MV-4-11 (cell line): ENCODE measurements around the gene GATAD2A.

Source experiments
- DNase-seq: peaks from one replicate; lab custom pipeline; 2025; lab: John Stamatoyannopoulos, UW

The GATAD2A gene

GRCh38 chr19:19421299-19421696, 15.8 kb downstream of the GATAD2A start:
- DNase-seq, result no peak

DNA sequence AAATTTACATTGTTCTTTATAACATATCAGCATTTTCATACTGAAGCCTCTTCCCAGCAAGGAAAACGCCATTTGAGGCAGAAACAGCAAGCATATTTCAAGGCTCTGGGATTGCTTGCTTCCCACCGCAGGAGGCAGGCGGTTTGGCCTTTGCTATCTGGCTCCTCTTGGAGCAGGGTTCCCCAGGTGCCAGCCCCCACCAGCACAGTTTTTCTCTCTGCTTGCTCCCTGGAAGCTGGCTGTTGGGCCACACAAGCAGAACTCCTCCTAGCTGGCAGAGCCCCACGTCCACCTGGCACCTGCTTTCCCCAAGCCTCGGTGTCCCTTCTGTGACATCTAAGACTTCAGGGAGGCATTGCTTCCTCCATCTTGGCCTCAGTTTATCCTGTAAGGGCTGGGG, 16.7 kb downstream of the GATAD2A start:
- no peak for DNase-seq

- no peak for DNase-seq
Measured at GRCh38 chr19:19423322-19423721, 17.8 kb downstream of the GATAD2A start.

DNA sequence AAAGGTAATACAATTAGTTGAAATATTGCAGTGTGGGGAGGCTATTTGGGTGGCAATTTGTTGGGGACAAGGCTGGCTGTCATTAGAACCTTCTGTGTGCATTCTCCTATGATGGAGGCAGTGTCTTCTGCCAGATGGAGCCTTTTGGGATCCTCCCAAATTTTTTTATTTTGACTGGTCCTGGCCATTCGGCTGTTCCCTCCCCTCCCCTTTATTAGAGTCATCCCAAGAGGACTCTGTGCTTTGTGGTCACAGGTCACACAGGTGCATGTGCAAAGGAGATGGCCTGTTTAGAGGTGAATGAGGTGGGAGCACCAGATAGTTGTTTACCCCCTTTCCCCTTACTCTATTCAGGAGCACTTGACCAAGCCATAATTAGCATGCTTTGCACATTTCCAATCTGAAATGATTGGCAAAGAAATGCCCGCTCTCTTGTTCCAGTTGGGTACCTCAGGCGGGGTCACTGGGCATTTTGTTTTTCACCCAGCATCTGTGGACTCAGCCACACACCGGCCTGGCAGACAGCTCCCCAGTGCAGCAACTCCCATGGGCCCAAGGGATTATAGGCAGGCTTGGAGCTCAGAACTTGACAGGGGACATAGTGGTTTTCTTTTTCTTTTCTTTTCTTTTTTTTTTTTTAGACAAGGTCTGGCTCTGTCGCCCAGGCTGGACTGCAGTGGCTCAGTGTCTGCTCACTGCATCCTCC, 19.8 kb downstream of the GATAD2A start:
- no peak for DNase-seq

- DNase-seq, result no peak
Measured at GRCh38 chr19:19426216-19426615, 20.7 kb downstream of the GATAD2A start.

DNA sequence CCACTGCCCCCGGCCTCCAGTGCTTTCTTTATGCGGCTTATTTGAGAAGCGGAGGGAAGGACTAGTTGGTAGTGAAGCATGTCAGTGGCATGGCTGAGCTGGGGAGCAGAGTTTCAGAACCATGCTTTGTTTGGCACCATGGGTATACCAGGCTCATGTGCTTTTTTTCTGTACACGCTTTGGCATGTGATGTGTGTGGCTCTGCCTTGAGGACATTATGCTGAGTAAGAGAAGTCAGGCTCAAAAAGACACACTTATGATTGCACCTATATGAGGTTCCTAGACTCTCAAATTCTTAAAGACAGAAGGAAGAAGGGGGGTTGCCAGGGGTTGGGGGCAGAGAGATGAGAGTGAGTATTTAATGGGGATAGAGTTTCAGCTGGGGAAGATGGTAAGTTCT, 21.3 kb downstream of the GATAD2A start:
- DNase-seq, result no peak

DNA sequence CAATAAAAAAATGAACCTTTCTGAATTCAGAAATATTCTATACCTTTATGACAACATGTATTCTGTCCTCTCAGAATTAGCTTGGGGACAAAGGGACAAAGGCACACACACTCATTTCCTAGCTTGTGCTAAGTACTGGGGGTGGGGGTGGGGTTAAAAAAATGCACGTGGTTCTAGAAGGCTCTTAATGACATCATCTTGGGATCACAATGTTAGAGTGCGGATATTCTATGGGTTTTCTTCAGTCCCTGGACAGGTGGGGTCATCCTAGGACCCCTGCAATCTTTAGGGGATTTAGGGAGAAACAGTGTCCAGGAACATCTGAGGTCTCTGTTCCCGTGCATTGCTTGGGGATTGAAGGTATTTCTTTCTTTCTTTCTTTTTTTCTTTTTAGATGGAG, 21.8 kb downstream of the GATAD2A start:
- DNase-seq, result no peak

GRCh38 chr19:19427944-19428343, 22.5 kb downstream of the GATAD2A start:
- peak; percentile 66 for DNase-seq

DNA sequence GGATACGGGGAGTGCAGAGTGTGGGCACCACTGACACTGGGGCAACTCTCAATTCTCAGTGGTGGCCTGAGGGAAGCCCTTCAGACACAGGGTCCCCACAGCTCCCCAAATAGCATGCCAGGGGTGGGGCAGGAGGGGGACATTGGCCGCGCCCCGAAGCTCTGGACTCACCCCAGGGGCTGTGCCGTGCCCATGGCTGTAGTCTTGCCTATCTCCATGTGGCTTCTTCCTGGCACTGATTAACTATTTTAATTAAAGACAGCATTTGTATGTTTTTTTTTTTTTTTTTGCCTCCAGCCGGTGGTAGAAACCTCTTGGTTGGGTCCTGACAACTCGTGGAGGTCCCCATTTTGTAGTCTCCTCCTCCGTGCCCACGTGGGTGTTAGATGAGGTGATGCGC, 23.3 kb downstream of the GATAD2A start:
- no peak for DNase-seq

GRCh38 chr19:19429361-19429760, 23.9 kb downstream of the GATAD2A start:
- no peak for DNase-seq

DNA sequence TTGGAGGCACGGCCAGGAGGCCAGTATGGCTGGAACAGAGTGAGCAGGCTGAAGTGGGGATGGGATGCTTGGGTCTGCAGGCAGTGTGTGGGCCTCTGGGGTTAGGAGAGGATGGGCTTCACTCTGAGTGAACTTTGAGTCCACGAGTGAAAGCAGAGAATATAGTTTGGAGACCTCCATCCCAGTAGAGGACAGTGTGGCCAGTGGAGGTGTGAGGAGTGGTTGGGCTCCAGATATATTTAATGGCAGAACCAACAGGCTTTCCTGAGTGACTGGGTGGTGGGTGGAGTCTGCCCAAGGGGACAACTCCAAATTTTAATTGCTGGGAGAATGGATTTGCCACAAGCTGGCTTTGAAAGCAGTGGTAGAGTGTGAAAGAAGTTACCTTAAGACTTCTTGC, 27.3 kb downstream of the GATAD2A start:
- DNase-seq, result no peak

GRCh38 chr19:19433666-19434213, 28.3 kb downstream of the GATAD2A start:
- DNase-seq, result no peak

- no peak for DNase-seq
Measured at GRCh38 chr19:19434483-19435045, 29.1 kb downstream of the GATAD2A start.

GRCh38 chr19:19436137-19436691, 30.7 kb downstream of the GATAD2A start:
- no peak for DNase-seq

GRCh38 chr19:19438366-19439175, 33.1 kb downstream of the GATAD2A start:
- DNase-seq, result no peak

- no peak for DNase-seq
Measured at GRCh38 chr19:19439176-19439482, 33.7 kb downstream of the GATAD2A start.

- no peak for DNase-seq
Measured at GRCh38 chr19:19443283-19443682, 37.8 kb downstream of the GATAD2A start.

- DNase-seq, result no peak
Measured at GRCh38 chr19:19443902-19444680, 38.6 kb downstream of the GATAD2A start.

- peak; percentile 75 for DNase-seq
Measured at GRCh38 chr19:19444681-19445155, 39.2 kb downstream of the GATAD2A start.

GRCh38 chr19:19445288-19445687, 39.8 kb downstream of the GATAD2A start:
- no peak for DNase-seq

DNA sequence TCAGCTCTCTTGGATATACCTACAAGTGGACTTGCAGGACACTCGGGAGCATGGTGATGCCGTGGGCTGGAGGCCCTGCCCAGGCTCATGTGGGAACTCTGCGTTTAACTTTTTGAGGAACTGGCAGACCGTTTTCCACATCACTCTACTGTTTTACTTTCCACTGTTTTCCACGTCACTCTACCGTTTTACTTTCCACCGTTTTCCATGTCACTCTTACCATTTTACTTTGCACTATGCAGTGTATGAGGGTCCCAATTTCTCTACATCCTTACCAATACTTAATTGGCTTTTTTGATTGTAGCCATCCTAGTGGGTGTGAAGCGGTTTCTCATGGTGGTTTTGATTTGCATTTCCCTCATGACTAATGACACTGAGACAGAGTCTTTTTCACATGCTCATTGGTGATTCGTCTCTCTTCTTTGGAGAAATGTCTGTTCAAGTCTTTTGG, 40.5 kb downstream of the GATAD2A start:
- DNase-seq, result peak; percentile 55
